GM19193 (cell line): ENCODE measurements around the gene RBMS3.

ENCODE experiments used
- POLR2A ChIP-seq: IDR thresholded peaks from 4 replicates; pipeline ENCODE4 v1.6.1; 2011; ENCODE audit not compliant: insufficient read depth, insufficient read length; ENCODE audit errors: extremely low read depth

The RBMS3 gene

DNA sequence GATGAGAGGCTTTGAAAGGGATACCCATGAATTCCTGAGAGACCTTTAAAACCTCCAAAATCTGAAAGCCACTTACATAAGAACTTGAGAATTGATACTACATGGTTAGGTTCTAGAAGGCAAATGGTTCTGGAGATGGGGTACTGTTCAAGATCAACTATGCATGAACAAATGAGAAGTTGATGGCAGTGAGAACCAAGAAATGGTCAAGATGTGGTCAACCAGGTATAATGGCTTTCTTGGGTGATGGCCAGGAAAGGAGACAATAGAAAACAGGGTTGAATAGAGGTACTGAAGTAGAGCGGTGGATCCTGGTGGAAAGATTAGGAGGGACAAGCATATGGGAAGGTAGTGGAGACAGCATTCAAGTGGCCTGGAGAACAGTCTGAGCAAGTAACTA is 200.4 kb downstream of the RBMS3 start:
- TF ChIP-seq POLR2A, result no peak

DNA sequence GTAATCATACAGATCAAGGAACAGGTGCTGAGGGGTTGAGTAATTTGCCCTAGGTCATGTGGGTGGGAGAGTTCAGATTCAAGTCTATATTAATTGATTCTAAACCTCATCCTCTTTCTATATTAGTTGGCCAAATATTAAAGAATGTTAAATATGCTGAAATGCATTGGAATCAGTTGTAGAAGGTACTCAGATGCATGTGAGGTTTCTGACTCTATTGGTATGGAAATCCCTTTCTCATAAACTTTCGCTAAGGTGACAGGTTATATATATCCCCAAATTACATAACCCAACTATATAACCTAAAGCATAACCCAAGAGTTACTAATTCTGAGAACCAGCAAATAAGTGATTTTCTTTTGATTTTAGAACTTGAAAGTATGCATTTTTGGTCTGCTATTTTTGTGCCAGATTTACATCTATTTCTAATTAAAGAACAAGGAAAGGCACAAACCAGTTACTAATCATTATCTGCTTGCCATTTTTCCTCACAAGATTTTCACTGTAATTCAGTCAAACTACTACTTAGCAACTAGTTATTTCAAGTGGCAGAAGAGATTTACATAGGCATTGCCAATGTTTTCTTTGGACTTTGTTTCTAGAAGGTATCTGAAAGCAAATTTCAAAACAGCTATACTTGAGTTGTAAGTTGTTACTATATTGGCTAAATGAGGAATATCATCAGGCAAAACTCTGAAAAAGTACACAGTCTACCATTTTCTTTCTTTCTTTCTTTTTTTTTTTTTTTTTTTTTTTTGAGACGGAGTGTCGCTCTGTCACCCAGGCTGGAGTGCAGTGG is 201.3 kb downstream of the RBMS3 start:
- no peak for TF ChIP-seq POLR2A

DNA sequence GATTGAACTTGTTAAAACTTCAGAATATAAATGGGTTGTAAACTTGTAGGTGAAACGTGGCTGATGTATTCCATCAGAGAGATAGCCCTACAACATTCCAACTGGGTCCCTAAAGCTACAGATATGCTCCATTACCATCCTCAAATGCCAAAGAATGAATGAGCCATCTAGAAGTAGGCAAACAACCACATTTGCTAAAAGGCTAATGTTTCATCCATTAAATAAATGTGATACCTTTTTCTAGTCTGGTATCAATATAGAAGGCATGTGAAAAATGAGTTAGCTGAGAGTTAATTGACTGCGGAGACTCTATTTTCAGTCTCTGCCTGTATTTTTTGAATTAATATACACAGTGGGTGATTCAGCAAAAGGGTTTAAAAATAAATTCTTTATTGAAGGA is 203.8 kb downstream of the RBMS3 start:
- no peak for TF ChIP-seq POLR2A

DNA sequence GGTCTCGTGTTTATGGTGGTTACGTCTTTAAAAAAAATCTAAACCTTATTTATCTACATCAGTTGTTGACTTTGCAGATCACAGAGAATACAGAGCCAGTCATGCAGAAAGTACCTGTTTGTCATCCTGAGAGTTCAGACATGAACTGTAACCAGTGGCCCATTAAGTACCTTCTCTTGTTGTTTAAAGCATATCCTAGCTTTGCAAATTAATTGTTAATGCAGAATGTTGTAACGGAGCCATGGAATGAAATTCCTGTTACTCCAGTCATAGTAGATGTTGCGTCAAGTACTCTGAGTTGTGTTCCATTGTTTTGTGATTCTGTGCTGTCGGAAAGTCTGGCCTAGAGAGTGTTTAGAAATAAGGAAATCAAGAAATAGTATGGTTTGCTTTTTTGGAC is 205.2 kb downstream of the RBMS3 start:
- no peak for TF ChIP-seq POLR2A

DNA sequence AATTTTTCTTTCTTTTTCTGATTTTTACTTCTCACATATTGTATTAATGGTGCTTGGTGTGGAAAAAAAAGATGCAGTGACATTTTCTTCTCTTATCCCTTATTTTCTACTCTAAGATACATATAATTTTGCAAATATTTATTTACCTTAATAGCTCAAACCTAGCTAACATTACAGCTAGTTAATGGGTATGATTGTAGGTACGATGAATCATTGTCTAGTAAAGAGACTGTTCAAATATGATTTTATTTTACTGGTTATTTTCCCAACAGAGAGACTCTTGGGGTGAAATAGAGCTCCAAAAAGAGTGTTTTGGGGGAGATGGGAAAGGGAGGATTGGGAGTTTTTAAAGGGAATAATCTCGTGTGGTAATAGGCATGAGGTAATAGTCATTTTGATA is 206.0 kb downstream of the RBMS3 start:
- no peak for TF ChIP-seq POLR2A

DNA sequence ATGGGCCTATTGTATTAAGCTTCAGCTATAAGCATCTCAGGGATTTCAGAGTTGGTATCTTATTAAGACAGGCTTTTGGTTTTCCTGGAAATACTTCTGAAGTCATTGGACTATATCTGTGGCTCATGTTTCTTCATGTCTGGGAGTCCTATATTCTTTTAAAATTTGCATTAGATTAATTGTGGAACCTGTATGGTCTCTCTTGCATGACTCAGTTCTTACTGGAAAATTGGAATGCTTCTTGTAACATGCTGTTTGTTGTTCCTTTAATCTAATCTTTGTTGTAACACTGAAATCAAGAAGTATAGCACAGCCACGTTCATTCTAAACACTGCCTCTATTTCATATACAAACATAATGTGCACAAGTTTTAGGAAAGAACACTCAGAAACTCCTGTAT is 208.1 kb downstream of the RBMS3 start:
- no peak for TF ChIP-seq POLR2A

DNA sequence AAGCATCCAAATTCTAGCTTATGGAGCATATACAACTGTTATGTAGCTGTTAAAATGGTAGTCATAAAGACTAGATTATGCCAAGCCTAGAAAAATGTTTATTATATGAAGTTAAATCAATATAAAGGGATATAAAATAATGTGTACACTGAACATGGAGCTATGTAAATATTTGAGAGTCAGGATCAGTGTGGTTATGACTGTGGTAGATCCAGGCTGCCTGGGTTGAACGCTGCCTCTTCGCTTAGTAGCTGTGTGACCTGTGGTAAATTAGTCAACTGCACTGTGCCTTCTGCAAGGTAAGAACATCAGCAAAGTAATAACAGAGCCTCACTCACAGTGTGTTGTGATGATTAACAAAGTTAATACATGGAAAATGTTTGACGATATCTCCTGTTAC is 212.2 kb downstream of the RBMS3 start:
- TF ChIP-seq POLR2A, result no peak

DNA sequence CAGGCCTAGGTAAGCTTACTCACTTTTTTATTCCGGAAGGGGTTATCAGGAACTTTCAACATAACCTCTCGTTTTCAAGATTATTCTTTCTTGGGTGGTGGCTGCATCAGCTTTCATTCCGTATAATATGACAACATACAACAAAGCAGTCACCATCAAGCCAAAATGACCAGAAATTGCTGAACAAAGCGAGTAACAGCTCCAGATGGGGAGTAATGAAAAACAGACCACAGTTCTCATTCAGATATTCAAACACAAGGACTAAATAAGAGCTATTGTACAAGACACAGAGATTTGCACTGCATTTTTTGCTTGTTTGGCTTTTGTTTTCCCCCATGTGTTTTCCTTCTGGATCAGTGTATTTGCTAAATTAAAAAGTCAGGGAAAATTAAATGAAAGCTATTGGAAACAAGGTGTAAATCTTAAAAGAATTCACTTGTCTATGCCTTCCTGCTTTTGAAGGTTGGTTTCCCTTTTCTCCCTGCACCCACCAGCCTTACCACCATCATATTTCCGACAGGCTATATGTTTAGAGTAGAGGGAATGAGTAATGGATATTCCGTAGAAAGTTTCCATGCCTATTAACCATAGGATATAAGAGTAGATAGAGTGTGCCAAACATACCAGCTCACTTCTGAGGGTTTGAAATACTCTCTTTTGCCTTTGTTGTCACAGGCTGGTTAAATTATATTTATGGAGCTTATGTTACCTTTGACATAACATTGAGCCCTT is 213.6 kb downstream of the RBMS3 start:
- no peak for TF ChIP-seq POLR2A

DNA sequence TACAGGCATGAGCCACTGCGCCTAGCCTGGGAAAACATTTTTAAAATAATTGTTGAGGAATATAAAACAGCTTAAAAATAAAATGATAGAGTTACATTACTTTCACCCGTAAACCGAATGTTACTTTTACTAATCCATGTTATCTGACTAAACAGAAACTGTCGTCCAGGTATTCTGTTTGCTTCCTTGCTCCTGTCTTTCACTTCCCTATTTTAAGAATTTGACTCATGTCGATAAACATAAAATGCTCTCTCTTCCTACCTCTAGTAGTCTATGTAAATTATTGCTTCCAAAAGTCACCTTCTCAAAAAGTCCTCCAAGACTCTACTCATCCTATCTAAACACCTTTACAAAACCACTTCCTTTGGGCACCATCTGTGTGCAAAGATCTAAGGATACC is 216.4 kb downstream of the RBMS3 start:
- TF ChIP-seq POLR2A, result no peak

DNA sequence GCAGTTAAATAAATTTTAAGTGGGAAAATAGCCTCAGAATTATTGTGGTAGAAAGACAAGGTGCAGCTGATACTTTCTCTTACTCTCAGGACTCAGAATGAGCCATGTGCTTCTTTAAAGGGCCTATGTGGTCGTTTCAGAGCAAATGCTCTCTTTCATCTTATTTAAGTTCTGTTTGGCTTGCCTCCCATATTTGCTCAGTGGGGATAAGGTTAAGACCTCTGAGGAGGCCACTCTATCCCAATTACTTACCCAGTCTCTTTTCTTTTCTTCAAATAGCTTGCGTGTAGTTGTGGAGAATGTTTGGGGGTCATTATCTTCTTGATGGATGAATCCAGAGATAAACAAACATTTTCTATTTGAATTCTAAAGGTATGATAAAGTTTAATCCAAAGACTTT is 221.9 kb downstream of the RBMS3 start:
- no peak for TF ChIP-seq POLR2A

DNA sequence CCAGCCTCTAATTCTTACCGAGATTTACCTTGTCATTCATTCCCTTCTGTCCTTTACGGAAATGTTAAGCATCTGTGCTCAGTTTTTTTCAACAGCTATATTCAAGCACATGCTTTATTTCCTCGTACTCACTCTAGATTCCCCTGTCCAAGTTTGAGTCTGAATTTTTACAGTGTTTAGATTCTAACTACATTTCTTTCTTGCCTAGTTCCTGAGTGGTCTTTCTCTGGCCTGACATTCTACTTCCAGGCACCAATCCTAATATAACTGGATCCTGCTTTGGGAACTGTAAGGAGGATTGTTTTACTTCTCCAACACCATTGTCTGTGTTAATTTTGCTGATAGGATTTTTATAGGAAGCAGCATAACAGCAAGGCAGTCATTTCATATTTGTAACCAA is 222.4 kb downstream of the RBMS3 start:
- TF ChIP-seq POLR2A, result no peak

DNA sequence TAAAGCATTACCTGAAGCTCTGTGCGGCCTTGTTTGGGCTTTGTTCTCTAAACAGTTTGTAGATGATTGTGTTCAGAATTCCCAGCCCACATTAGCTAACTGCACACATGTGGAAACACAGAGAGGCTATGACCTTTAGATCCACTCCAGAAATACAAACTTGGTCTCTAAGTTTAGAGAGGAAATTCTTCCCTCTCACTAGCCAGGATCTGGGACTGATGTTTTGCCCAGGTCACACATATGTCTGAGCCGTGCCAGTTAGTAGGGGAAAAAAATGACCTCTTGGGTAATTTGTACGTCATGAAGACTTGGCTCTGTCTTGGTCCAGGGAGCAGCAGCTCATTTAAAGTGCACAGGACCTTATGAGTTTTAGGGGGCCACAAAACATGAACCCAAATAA is 223.1 kb downstream of the RBMS3 start:
- TF ChIP-seq POLR2A, result no peak

DNA sequence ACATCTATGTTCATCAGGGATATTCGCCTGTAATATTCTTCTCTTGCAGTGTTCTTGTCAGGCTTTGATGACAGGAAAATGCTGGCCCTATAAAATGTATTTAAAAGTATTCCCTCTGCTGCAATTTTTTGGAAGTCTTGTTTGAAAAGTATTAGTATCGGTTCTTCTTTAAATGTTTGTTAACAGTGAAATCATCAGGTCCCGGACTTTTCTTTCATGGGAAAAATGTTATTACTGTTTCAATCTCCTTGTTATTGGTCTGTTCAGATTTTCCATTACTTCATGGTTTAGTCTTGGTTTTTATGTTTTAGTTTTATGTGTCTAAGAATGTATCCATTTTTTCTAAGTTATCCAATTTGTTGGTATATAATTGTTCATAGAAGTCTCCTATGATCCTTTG is 225.6 kb downstream of the RBMS3 start:
- no peak for TF ChIP-seq POLR2A

DNA sequence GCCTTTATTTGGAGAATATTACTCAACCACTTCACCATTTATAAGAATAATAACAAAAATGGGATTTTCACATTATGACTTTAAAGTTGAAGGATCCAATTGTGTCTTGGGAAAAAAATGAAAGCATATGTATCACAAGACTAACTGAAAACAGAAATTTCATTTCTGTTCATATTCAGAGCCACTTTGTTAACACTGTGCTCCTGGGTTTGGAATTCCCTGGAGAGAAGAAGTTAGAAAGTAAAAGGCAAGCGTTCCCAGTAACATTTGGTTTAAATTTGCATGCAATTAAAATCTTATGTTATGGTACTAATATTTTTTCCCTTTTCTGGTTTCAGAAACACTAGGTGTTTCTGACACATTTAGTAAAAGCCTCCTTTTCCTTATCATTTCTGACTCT is 230.8 kb downstream of the RBMS3 start:
- no peak for TF ChIP-seq POLR2A

DNA sequence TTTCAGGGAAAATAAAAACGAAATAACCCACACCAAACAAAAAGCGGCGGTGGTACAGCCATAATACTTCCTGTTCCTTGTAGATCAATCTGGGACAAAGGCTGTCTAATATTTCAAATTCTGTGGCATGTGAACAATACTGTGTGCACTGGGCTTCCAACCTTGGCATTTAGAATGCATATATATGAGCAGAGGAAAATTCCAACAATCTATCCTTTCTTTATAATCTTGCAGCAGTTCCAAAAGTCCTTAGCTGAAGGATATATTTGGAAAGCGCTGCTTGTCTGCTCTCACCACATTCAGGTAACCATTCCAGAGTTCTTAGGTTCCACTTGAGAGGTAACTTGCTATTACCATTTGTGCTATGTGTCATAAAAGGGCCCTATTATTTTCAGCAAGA is 231.8 kb downstream of the RBMS3 start:
- no peak for TF ChIP-seq POLR2A

DNA sequence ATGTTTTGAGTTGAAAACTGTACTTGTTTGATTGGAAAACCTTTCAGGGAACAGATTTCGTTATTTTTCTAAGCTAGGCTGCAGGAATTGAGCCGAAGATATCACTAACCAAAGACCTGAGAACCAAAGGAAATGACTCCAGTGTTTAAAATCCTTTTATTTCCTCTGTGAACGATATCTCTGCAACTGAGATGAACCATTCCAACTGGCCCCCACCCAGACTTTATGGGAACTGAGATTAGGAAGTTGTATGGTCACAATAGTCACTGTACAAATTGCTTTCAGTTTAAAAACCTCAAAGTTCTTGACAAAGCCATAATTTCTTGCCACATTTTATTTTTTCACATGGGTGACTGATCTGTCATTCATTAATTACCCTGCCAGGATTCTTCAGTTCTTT is 232.4 kb downstream of the RBMS3 start:
- no peak for TF ChIP-seq POLR2A
